ENCODE data around the gene RHOF.

The RHOF gene

DNA sequence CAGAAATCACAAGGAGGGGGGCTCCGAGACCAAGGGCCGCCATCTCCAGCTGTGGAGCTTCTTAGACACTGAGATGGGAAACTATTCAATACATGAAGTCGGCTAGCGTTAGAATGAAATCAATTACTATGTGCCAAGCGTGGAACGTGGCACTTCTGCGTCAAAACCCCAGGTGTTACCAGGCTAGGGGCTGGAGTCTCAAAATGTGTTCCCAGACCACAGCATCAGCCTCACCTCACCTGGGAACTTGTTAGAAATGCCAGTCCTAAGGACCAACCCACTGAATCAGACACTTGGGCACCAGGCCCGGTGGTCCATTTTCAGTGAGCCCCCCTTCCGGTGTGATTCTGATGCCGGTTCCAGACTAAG is 5.3 kb upstream of the RHOF start:
- no peak for TF ChIP-seq FOXA1 (IDR thresholded peaks at IDR 0.05)
- TF ChIP-seq ELF4 (IDR thresholded peaks at IDR 0.05): no peak
- no peak for TF ChIP-seq L3MBTL2 (conservative IDR thresholded peaks at IDR 0.05)
- TF ChIP-seq TARDBP (IDR thresholded peaks at IDR 0.05): no peak
- TF ChIP-seq CTBP1 (IDR thresholded peaks at IDR 0.05; ENCODE audit: borderline replicate concordance): no peak
- TF ChIP-seq SP1 (IDR thresholded peaks at IDR 0.05): no peak
- no peak for TF ChIP-seq FOXM1 (IDR thresholded peaks at IDR 0.05; ENCODE audit: borderline replicate concordance)
- no peak for TF ChIP-seq ARNT (IDR thresholded peaks at IDR 0.05)
- no peak for TF ChIP-seq NFRKB (IDR thresholded peaks at IDR 0.05)
- no peak for TF ChIP-seq SUZ12 (IDR thresholded peaks at IDR 0.05)
- no peak for TF ChIP-seq HDGF (IDR thresholded peaks at IDR 0.05; ENCODE audit: borderline replicate concordance)
- TF ChIP-seq LEF1 (IDR thresholded peaks at IDR 0.05; ENCODE audit: borderline replicate concordance): no peak
- no peak for TF ChIP-seq BHLHE40 (IDR thresholded peaks at IDR 0.05; ENCODE audit: borderline replicate concordance)
- TF ChIP-seq, protein P1, sequence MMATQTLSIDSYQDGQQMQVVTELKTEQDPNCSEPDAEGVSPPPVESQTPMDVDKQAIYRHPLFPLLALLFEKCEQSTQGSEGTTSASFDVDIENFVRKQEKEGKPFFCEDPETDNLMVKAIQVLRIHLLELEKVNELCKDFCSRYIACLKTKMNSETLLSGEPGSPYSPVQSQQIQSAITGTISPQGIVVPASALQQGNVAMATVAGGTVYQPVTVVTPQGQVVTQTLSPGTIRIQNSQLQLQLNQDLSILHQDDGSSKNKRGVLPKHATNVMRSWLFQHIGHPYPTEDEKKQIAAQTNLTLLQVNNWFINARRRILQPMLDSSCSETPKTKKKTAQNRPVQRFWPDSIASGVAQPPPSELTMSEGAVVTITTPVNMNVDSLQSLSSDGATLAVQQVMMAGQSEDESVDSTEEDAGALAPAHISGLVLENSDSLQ (IDR thresholded peaks at IDR 0.05): no peak
- no peak for DNase-seq (ENCODE audit: extremely low spot score)
- ChIA-PET CTCF (interaction anchor here (1.5 to 9.3 kb wide), 3 partner anchors 13 to 86 kb away, joined by 4 to 125 read pairs (median 87); partner anchors contain the start of gene TMEM120B), POLR2A (interaction anchor here (1.0 to 7.9 kb wide), 6 partner anchors 10 to 90 kb away, joined by 3 to 125 read pairs (median 4); partner anchors contain the start of gene PSMD9)

DNA sequence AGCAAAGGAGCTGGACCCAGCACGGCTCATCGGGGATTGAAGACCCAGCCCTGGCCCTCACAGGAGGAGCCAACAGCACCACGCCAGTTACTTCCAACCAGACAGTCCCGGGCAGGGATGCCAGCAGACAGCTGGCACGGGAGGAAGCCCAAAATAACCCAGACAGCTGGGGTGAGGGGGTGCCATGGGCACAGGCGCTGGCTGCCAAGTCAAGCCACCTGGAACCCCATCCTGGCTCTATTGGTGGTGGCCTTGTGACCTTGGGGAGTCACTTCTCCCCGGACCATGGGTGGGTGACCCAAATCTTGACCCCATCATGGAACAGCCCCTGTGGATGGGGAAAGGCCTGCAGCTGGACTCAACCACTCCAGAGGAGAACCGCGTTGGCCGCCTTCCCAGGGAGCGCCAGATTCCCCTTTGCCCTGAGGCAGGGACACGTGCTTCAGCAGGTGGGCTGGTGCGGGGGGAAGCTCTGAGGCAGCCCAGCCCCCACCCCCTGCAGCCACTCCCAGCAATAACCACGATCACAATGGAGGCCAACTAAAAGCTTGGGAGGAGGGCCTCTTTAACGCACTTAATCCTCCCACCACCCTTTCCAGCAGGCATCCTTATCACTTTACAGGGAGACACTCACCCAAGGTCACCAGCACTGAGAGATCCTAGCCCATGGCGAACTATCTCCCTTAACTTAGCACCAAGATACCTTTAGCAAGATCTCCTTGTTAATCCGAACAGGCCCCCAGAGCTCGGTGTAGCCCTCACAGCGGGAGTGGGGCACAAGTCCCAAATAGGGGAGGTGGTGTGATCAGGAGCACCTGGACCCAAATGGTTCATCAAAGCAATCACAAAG is 4.7 kb upstream of the RHOF start:
- ChIA-PET CTCF (interaction anchor here (1.5 to 9.3 kb wide), 4 partner anchors 9 to 85 kb away, joined by 4 to 125 read pairs (median 70); partner anchors contain the start of gene TMEM120B), POLR2A (interaction anchor here (1.0 to 7.9 kb wide), 5 partner anchors 10 to 90 kb away, joined by 3 to 125 read pairs (median 5); partner anchors contain the start of gene PSMD9)
- TF ChIP-seq SUZ12 (IDR thresholded peaks at IDR 0.05) (no peak), L3MBTL2 (conservative IDR thresholded peaks at IDR 0.05) (peak; percentile 63)
- DNase-seq (ENCODE audit: extremely low spot score): no peak

GRCh38 chr12:121796855-121797751 is 3.6 kb upstream of the RHOF start:
- TF ChIP-seq FOXM1 (IDR thresholded peaks at IDR 0.05; ENCODE audit: borderline replicate concordance) (no peak), TARDBP (IDR thresholded peaks at IDR 0.05) (no peak), FOXK2 (IDR thresholded peaks at IDR 0.05) (no peak), CTBP1 (IDR thresholded peaks at IDR 0.05; ENCODE audit: borderline replicate concordance) (no peak), SP1 (IDR thresholded peaks at IDR 0.05) (no peak), NFRKB (IDR thresholded peaks at IDR 0.05) (no peak), BHLHE40 (IDR thresholded peaks at IDR 0.05; ENCODE audit: borderline replicate concordance) (no peak), HDGF (IDR thresholded peaks at IDR 0.05; ENCODE audit: borderline replicate concordance) (0 out of 2 replicates have a peak, but pooled peaks have one; percentile 56)
- POLR2A ChIA-PET: interaction anchor here (2.1 to 7.9 kb wide), 3 partner anchors 11 to 91 kb away, joined by 5 to 125 read pairs (median 15); partner anchors contain the start of gene PSMD9
- DNase-seq (ENCODE audit: extremely low spot score): peak; percentile 49

DNA sequence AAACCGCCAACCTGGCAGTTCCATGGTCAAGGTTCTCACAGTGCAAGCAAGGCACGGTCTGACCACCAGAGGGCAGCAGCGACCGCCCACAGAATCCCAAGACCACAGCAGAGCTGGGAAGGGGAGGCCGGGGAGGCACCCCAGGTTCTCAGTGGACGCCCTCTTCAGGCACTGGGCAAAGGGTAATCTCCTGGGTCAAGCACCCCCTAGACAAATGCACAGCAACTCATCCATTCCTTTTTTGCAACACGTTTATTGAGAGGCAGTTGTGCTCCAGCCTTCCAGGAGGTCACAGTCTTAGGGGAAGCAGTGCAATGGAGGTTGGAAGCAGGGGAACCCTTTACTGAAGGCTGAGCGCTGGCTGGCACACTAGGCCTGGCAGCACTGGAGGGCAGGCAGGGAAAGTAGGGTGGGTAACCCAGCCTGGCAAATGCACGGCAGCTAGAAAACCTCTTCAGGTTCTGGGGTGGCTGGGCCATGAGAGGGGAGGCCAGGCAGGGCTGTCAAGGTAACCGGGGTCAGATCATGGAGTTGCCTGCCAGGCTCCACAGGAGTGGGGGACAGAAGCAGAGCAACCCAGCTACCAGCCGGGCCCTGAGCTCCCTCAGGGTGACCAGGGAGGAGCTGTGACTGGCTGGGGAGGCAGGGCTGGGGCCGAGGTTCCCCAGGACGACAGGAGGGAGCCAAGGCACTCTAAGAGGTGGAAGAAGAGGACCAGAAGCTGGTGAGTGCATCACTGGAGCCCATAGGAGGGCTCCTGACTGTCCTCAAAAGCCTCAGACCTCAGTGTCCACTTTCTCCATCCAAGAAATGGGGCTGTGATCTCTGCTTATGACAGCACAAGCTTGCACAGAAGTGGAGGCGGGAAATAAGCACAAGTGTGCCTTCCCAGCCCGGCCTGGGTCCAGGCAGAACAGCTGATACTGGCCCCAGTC is 1.8 kb upstream of the RHOF start:
- CTCF ChIA-PET: interaction anchor here (0.5 to 9.3 kb wide), 24 partner anchors 12 to 1359 kb away, joined by 3 to 125 read pairs (median 4); partner anchors contain the start of gene PSMD9
- DNase-seq (ENCODE audit: extremely low spot score): peak; percentile 73
- no peak for TF ChIP-seq SP1 (IDR thresholded peaks at IDR 0.05)
- no peak for TF ChIP-seq ZNF384 (IDR thresholded peaks at IDR 0.05)
- no peak for TF ChIP-seq ARNT (IDR thresholded peaks at IDR 0.05)
- TF ChIP-seq HDGF (IDR thresholded peaks at IDR 0.05; ENCODE audit: borderline replicate concordance): no peak
- TF ChIP-seq CTBP1 (IDR thresholded peaks at IDR 0.05; ENCODE audit: borderline replicate concordance): no peak
- TF ChIP-seq FOXA1 (IDR thresholded peaks at IDR 0.05): no peak
- TF ChIP-seq LEF1 (IDR thresholded peaks at IDR 0.05; ENCODE audit: borderline replicate concordance): no peak
- no peak for TF ChIP-seq ELF4 (IDR thresholded peaks at IDR 0.05)
- TF ChIP-seq L3MBTL2 (conservative IDR thresholded peaks at IDR 0.05): no peak
- no peak for TF ChIP-seq SUZ12 (IDR thresholded peaks at IDR 0.05)
- TF ChIP-seq, protein P1 (IDR thresholded peaks at IDR 0.05): no peak
- no peak for TF ChIP-seq TARDBP (IDR thresholded peaks at IDR 0.05)
- TF ChIP-seq NFRKB (IDR thresholded peaks at IDR 0.05): no peak
- TF ChIP-seq BHLHE40 (IDR thresholded peaks at IDR 0.05; ENCODE audit: borderline replicate concordance): no peak
- POLR2A ChIA-PET: interaction anchor here (0.6 to 7.9 kb wide), 7 partner anchors 8 to 93 kb away, joined by 4 to 125 read pairs (median 6); partner anchors contain the start of genes PSMD9 and SETD1B

More at GRCh38 chr12:121796855-121797751, 3.6 kb upstream of the RHOF start:
- CTCF ChIA-PET: interaction anchor here (1.1 to 9.3 kb wide), 5 partner anchors 9 to 91 kb away, joined by 4 to 125 read pairs (median 54); partner anchors contain the start of gene PSMD9

GRCh38 chr12:121794534-121795033 is 1.1 kb upstream of the RHOF start:
- TF ChIP-seq ZNF384 (IDR thresholded peaks at IDR 0.05) (no peak), TARDBP (IDR thresholded peaks at IDR 0.05) (no peak), SUZ12 (IDR thresholded peaks at IDR 0.05) (no peak), L3MBTL2 (conservative IDR thresholded peaks at IDR 0.05) (no peak), ELF4 (IDR thresholded peaks at IDR 0.05) (no peak), FOXK2 (IDR thresholded peaks at IDR 0.05) (no peak), BHLHE40 (IDR thresholded peaks at IDR 0.05; ENCODE audit: borderline replicate concordance) (no peak), ARNT (IDR thresholded peaks at IDR 0.05) (no peak), LEF1 (IDR thresholded peaks at IDR 0.05; ENCODE audit: borderline replicate concordance) (no peak), CTBP1 (IDR thresholded peaks at IDR 0.05; ENCODE audit: borderline replicate concordance) (no peak), HDGF (IDR thresholded peaks at IDR 0.05; ENCODE audit: borderline replicate concordance) (no peak), SP1 (IDR thresholded peaks at IDR 0.05) (no peak)
- TF ChIP-seq, protein P1 (IDR thresholded peaks at IDR 0.05): no peak
- ChIA-PET CTCF (interaction anchor here (0.5 to 9.3 kb wide), 46 partner anchors 8 to 1359 kb away, joined by 3 to 125 read pairs (median 4); partner anchors contain the start of gene PSMD9), POLR2A (interaction anchor here (1.1 to 7.9 kb wide), 6 partner anchors 9 to 94 kb away, joined by 4 to 125 read pairs (median 13); partner anchors contain the start of genes PSMD9 and SETD1B)
- DNase-seq (ENCODE audit: extremely low spot score): no peak
